GM21786 (cell line): ENCODE measurements around the gene SSH2.
"Not testable (repeated sequence)": the region's sequence is repeated elsewhere in the genome, so short reads cannot be mapped to it uniquely, and the experiment has no call there.

Experiments used
- ATAC-seq: cut with Tn5 transposase; IDR thresholded peaks from one replicate; pipeline ENCODE4 v1.9.1; 2021; ENCODE audit not compliant: unreplicated experiment

Gene SSH2

GRCh38 chr17:29782917-29783316, 147.1 kb downstream of the SSH2 start:
- no peak for ATAC-seq

GRCh38 chr17:29779812-29780190, 150.2 kb downstream of the SSH2 start:
- not testable (repeated sequence) for ATAC-seq

GRCh38 chr17:29778956-29779811, 150.8 kb downstream of the SSH2 start:
- ATAC-seq: peak; percentile 55

GRCh38 chr17:29777663-29778062, 152.4 kb downstream of the SSH2 start:
- ATAC-seq: no peak

GRCh38 chr17:29776026-29776425, 154.0 kb downstream of the SSH2 start:
- no peak for ATAC-seq

- no peak for ATAC-seq
Measured at GRCh38 chr17:29772981-29773380, 157.0 kb downstream of the SSH2 start.

- ATAC-seq: no peak
Measured at GRCh38 chr17:29771546-29771945, 158.5 kb downstream of the SSH2 start.

GRCh38 chr17:29769225-29769624, 160.8 kb downstream of the SSH2 start:
- ATAC-seq: no peak

GRCh38 chr17:29766796-29767327, 163.2 kb downstream of the SSH2 start:
- ATAC-seq: no peak

GRCh38 chr17:29764748-29765147, 165.3 kb downstream of the SSH2 start:
- ATAC-seq: no peak

GRCh38 chr17:29764217-29764616, 165.8 kb downstream of the SSH2 start:
- no peak for ATAC-seq

GRCh38 chr17:29763273-29763672, 166.8 kb downstream of the SSH2 start:
- ATAC-seq: no peak

- peak; percentile 79 for ATAC-seq
Measured at GRCh38 chr17:29761040-29761761, 168.8 kb downstream of the SSH2 start.

GRCh38 chr17:29760279-29761039, 169.6 kb downstream of the SSH2 start:
- no peak for ATAC-seq

GRCh38 chr17:29758255-29758654, 171.8 kb downstream of the SSH2 start:
- no peak for ATAC-seq

- no peak for ATAC-seq
Measured at GRCh38 chr17:29757788-29758187, 172.2 kb downstream of the SSH2 start.

- peak; percentile 46 for ATAC-seq
Measured at GRCh38 chr17:29753845-29754439, 176.1 kb downstream of the SSH2 start.

- ATAC-seq: no peak
Measured at GRCh38 chr17:29749045-29749825, 180.8 kb downstream of the SSH2 start.

- ATAC-seq: no peak
Measured at GRCh38 chr17:29748400-29748799, 181.6 kb downstream of the SSH2 start.

- ATAC-seq: no peak
Measured at GRCh38 chr17:29747660-29748059, 182.4 kb downstream of the SSH2 start.
